Right lobe of liver (tissue), 4 donors: ENCODE measurements around the gene CAPN2.

Source experiments
- POLR2A ChIP-seq: fragments of 450-650 bp; IDR thresholded peaks from one replicate; pipeline ENCODE4 v1.6.1; 2017; ENCODE audit warnings: antibody characterized with exemption, mild to moderate bottlenecking
- TF ChIP-seq, protein P1 (sequence below), 4 donors: fragments of 200-600 bp in 3 of 4; fragments of 450-650 bp in 1 of 4; IDR thresholded peaks; one replicate each; pipeline versions ENCODE4 v1.5.1 to v1.8.0; 2016 to 2022; ENCODE audit warnings: antibody characterized with exemption in 4 of 4, mild to moderate bottlenecking in 2 of 4
- donor health status: DM: no; HTN: no; CAD: no.
- donor health status: DM: no; HTN: no; CAD: no.
- donor health status: DM: no; HTN: yes; CAD: no.

- TF ChIP-seq, protein P1, sequence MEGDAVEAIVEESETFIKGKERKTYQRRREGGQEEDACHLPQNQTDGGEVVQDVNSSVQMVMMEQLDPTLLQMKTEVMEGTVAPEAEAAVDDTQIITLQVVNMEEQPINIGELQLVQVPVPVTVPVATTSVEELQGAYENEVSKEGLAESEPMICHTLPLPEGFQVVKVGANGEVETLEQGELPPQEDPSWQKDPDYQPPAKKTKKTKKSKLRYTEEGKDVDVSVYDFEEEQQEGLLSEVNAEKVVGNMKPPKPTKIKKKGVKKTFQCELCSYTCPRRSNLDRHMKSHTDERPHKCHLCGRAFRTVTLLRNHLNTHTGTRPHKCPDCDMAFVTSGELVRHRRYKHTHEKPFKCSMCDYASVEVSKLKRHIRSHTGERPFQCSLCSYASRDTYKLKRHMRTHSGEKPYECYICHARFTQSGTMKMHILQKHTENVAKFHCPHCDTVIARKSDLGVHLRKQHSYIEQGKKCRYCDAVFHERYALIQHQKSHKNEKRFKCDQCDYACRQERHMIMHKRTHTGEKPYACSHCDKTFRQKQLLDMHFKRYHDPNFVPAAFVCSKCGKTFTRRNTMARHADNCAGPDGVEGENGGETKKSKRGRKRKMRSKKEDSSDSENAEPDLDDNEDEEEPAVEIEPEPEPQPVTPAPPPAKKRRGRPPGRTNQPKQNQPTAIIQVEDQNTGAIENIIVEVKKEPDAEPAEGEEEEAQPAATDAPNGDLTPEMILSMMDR (IDR thresholded peaks at IDR 0.05): no peak
- TF ChIP-seq POLR2A: no peak
Observed at GRCh38 chr1:223723351-223723904, 11.1 kb downstream of the CAPN2 start.
